H1 (cell line): ENCODE measurements around the gene NARS2. TPM values are rescaled to one million over a fixed set of nuclear protein-coding genes. Genes with fewer than 3 reads are reported as not detected.

Source experiments
- CTCF ChIA-PET: fragments of 300-600 bp; sonication (Branson Sonifier 250); formaldehyde crosslinking; loops from one replicate; lab custom pipeline; 2021; ENCODE audit not compliant: partially characterized antibody; lab: Charles Lee
- POLR2A ChIA-PET: fragments of 300-600 bp; sonication (Branson Sonifier 250); formaldehyde crosslinking; loops from one replicate; lab custom pipeline; 2021; ENCODE audit warnings: inconsistent platforms; ENCODE audit not compliant: partially characterized antibody; lab: Charles Lee
- DNase-seq, 2 experiments: peaks; one replicate each; pipeline versions ENCODE4 v3.0.0 to v3.0.0-alpha.2; 2010 to 2022; ENCODE audit warnings: low spot score in 2 of 2, low read depth in 1 of 2, mixed read lengths in 1 of 2
- FAIRE-seq: peaks from 2 replicates; lab custom pipeline; 2011; peaks lifted over from hg19 to GRCh38; lab: Jason Lieb, UNC
- H2AFZ ChIP-seq: 2 replicates; pipeline ENCODE4 v1.8.1; 2012; ENCODE audit warnings: low read length, inconsistent platforms
- H2AK5ac ChIP-seq: 2 replicates; pipeline ENCODE4 v1.6.1; 2013; ENCODE audit warnings: low read depth, low read length
- H2BK120ac ChIP-seq: replicated peaks from 2 replicates; pipeline ENCODE3; 2013; ENCODE audit warnings: low read depth, low read length, inconsistent platforms
- H2BK12ac ChIP-seq: 2 replicates; pipeline ENCODE4 v1.6.1; 2013; ENCODE audit warnings: low read depth, low read length
- H2BK15ac ChIP-seq: 2 replicates; pipeline ENCODE4 v1.6.1; 2013; ENCODE audit warnings: low read length
- H2BK20ac ChIP-seq: 2 replicates; pipeline ENCODE4 v1.6.1; 2013; ENCODE audit warnings: low read length
- H2BK5ac ChIP-seq: 2 replicates; pipeline ENCODE4 v1.6.1; 2013; ENCODE audit warnings: low read depth, low read length
- H3K14ac ChIP-seq: 2 replicates; pipeline ENCODE4 v1.6.1; 2013; ENCODE audit warnings: inconsistent platforms; ENCODE audit not compliant: insufficient read length
- H3K18ac ChIP-seq: 2 replicates; pipeline ENCODE4 v1.6.1; 2013; ENCODE audit warnings: low read length; ENCODE audit errors: extremely low read depth
- H3K23ac ChIP-seq: 2 replicates; pipeline ENCODE4 v1.6.1; 2013; ENCODE audit warnings: inconsistent platforms; ENCODE audit not compliant: insufficient read length
- H3K23me2 ChIP-seq: 2 replicates; pipeline ENCODE4 v1.6.1; 2013; ENCODE audit warnings: low read depth, low read length
- H3K27ac ChIP-seq: 2 replicates; pipeline ENCODE4 v1.6.1; 2011; ENCODE audit warnings: low read depth, low read length, inconsistent platforms
- H3K27me3 ChIP-seq, 4 experiments: replicated peaks in 1 of 4; 1 replicate in 1 of 4; 2 replicates in 3 of 4; pipeline versions ENCODE4 v1.6.1 to v1.8.1; 2011 to 2013; ENCODE audit warnings: low read length in 3 of 4, mild to moderate bottlenecking in 3 of 4, inconsistent platforms in 2 of 4, mixed read lengths in 2 of 4, moderate library complexity in 1 of 4; ENCODE audit not compliant: control insufficient read depth in 3 of 4, insufficient read depth in 3 of 4; ENCODE audit errors: extremely low read depth in 1 of 4
- H3K36me3 ChIP-seq, 4 experiments: 2 replicates each; pipeline versions ENCODE4 v1.6.1 to v1.8.1; 2011 to 2013; ENCODE audit warnings: mild to moderate bottlenecking in 4 of 4, low read length in 3 of 4, moderate library complexity in 2 of 4, control low read depth in 1 of 4, inconsistent platforms in 1 of 4; ENCODE audit not compliant: insufficient read depth in 4 of 4, control insufficient read depth in 2 of 4
- H3K4ac ChIP-seq: replicated peaks from 2 replicates; pipeline ENCODE3; 2013; ENCODE audit warnings: low read length, low read depth, mixed read lengths, inconsistent platforms; ENCODE audit not compliant: insufficient read length
- H3K4me1 ChIP-seq, 4 experiments: replicated peaks in 1 of 4; 1 replicate in 1 of 4; 2 replicates in 3 of 4; pipeline versions ENCODE4 v1.6.1 to v1.8.1; 2011 to 2013; ENCODE audit warnings: low read length in 3 of 4, inconsistent platforms in 2 of 4, mixed read lengths in 1 of 4; ENCODE audit not compliant: insufficient read depth in 4 of 4, control insufficient read depth in 3 of 4
- H3K4me2 ChIP-seq, 2 experiments: 2 replicates each; pipeline versions ENCODE4 v1.6.1 to v1.8.1; 2011 to 2013; ENCODE audit warnings: low read depth in 2 of 2, low read length in 2 of 2, control low read depth in 1 of 2, inconsistent platforms in 1 of 2, mild to moderate bottlenecking in 1 of 2; ENCODE audit not compliant: insufficient read depth in 1 of 2
- H3K4me3 ChIP-seq, 4 experiments: fragments of 200-600, 300-600 bp in 1 of 4; sonication (generic), shearing (Covaris generic), sonication (Bioruptor Twin) in 1 of 4; 2 replicates each; pipeline versions ENCODE4 v1.5.1 to v1.8.1; 2011 to 2016; ENCODE audit warnings: low read length in 4 of 4, low read depth in 3 of 4, control low read depth in 2 of 4, inconsistent platforms in 2 of 4, mild to moderate bottlenecking in 2 of 4, mixed read lengths in 1 of 4, moderate library complexity in 1 of 4; ENCODE audit not compliant: insufficient read depth in 2 of 4; ENCODE audit errors: extremely low read depth in 1 of 4
- H3K56ac ChIP-seq: replicated peaks from 2 replicates; pipeline ENCODE3; 2013; ENCODE audit warnings: low read depth, mild to moderate bottlenecking, mixed read lengths, low read length, inconsistent platforms; ENCODE audit not compliant: insufficient read length
- H3K79me1 ChIP-seq: 2 replicates; pipeline ENCODE4 v1.6.1; 2013; ENCODE audit warnings: low read depth, low read length, control low read depth
- H3K79me2 ChIP-seq, 2 experiments: 2 replicates each; pipeline versions ENCODE4 v1.6.1 to v1.8.1; 2012 to 2013; ENCODE audit warnings: low read length in 2 of 2, mild to moderate bottlenecking in 2 of 2, inconsistent platforms in 1 of 2; ENCODE audit not compliant: insufficient read depth in 2 of 2, control insufficient read depth in 1 of 2
- H3K9ac ChIP-seq, 4 experiments: replicated peaks in 1 of 4; 1 replicate in 1 of 4; 2 replicates in 3 of 4; pipeline versions ENCODE4 v1.6.1 to v1.8.1; 2011 to 2013; ENCODE audit warnings: low read depth in 3 of 4, low read length in 3 of 4, control low read depth in 2 of 4, mild to moderate bottlenecking in 2 of 4, moderate library complexity in 2 of 4, inconsistent platforms in 1 of 4; ENCODE audit errors: extremely low read depth in 1 of 4
- H3K9me3 ChIP-seq, 2 experiments: 2 replicates each; pipeline versions ENCODE4 v1.6.1 to v1.8.1; 2012 to 2013; ENCODE audit warnings: mild to moderate bottlenecking in 2 of 2, moderate library complexity in 2 of 2, control low read depth in 1 of 2, inconsistent platforms in 1 of 2, low read depth in 1 of 2, low read length in 1 of 2, mixed read lengths in 1 of 2; ENCODE audit not compliant: insufficient read depth in 2 of 2
- H4K20me1 ChIP-seq, 2 experiments: replicated peaks in 1 of 2; 2 replicates each; pipeline versions ENCODE3 to v1.8.1; 2011 to 2013; ENCODE audit warnings: inconsistent platforms in 2 of 2, low read length in 2 of 2, mild to moderate bottlenecking in 1 of 2; ENCODE audit not compliant: insufficient read depth in 2 of 2, control insufficient read depth in 1 of 2
- H4K5ac ChIP-seq: 2 replicates; pipeline ENCODE4 v1.6.1; 2013; ENCODE audit warnings: low read length, low read depth, mixed read lengths, inconsistent platforms; ENCODE audit not compliant: insufficient read length
- H4K8ac ChIP-seq: 2 replicates; pipeline ENCODE4 v1.8.0; 2013; ENCODE audit warnings: mild to moderate bottlenecking, moderate library complexity, low read length, inconsistent platforms; ENCODE audit not compliant: insufficient read depth; ENCODE audit errors: extremely low read depth
- H4K91ac ChIP-seq: replicated peaks from 2 replicates; pipeline ENCODE3; 2013; ENCODE audit warnings: low read length, mixed read lengths, inconsistent platforms; ENCODE audit not compliant: insufficient read length
- ASH2L ChIP-seq: fragments of 200-600, 300-600 bp; sonication (generic); IDR thresholded peaks from one replicate; pipeline ENCODE4 v1.7.1; 2017; ENCODE audit warnings: low read length
- BACH1 ChIP-seq: IDR thresholded peaks from 2 replicates; pipeline ENCODE4 v1.6.1; 2012; ENCODE audit warnings: low read length, improper control_type of control experiment
- EP300 ChIP-seq, 2 experiments: IDR thresholded peaks; 1 replicate in 1 of 2; 2 replicates in 1 of 2; pipeline ENCODE4 v1.6.1; 2011 to 2012; ENCODE audit warnings: low read depth in 2 of 2, low read length in 2 of 2, mild to moderate bottlenecking in 2 of 2, borderline replicate concordance in 1 of 2, inconsistent platforms in 1 of 2, moderate library complexity in 1 of 2
- FOSL1 ChIP-seq: IDR thresholded peaks from 2 replicates; pipeline ENCODE4 v1.6.1; 2011; ENCODE audit warnings: mild to moderate bottlenecking, low read depth, low read length, moderate library complexity; ENCODE audit not compliant: insufficient read depth
- HDAC6 ChIP-seq: IDR thresholded peaks from one replicate; pipeline ENCODE4 v1.7.1; 2012; ENCODE audit warnings: low read depth, mild to moderate bottlenecking, inconsistent platforms, low read length, moderate library complexity
- KDM1A ChIP-seq: fragments of 200-600, 300-600 bp; sonication (generic); IDR thresholded peaks from 2 replicates; pipeline ENCODE4 v1.7.1; 2016; ENCODE audit warnings: mild to moderate bottlenecking, low read length, borderline replicate concordance
- MAFK ChIP-seq: IDR thresholded peaks from 2 replicates; pipeline ENCODE4 v1.6.1; 2012; ENCODE audit warnings: low read depth, mild to moderate bottlenecking, improper control_type of control experiment, low read length
- POU5F1 ChIP-seq: IDR thresholded peaks from 2 replicates; pipeline ENCODE4 v1.6.1; 2011; ENCODE audit warnings: low read depth, mild to moderate bottlenecking, low read length, moderate library complexity
- RNF2 ChIP-seq: fragments of 200-900, 300-1000 bp; sonication (generic); IDR thresholded peaks from 2 replicates; pipeline ENCODE4 v1.7.1; 2016; ENCODE audit warnings: borderline replicate concordance, low read depth, mild to moderate bottlenecking, antibody characterized with exemption, low read length; ENCODE audit not compliant: poor library complexity, severe bottlenecking; ENCODE audit errors: missing control alignments
- SIN3A ChIP-seq, 2 experiments: IDR thresholded peaks in 1 of 2; conservative IDR thresholded peaks in 1 of 2; 2 replicates each; pipeline ENCODE4 v1.6.1; 2011 to 2012; ENCODE audit warnings: low read length in 2 of 2, improper control_type of control experiment in 1 of 2, low read depth in 1 of 2, mild to moderate bottlenecking in 1 of 2
- TCF12 ChIP-seq: IDR thresholded peaks from 2 replicates; pipeline ENCODE4 v1.6.1; 2011; ENCODE audit warnings: low read depth, mild to moderate bottlenecking, low read length
- WGBS, 2 experiments: shearing (Covaris generic) in 1 of 2; methylation state at CpG; one replicate each; pipeline versions ENCODE4 v1.1.6 to v1.1.7; 2013 to 2015; ENCODE audit warnings: low lambda C conversion rate in 2 of 2, mixed read lengths in 2 of 2, inconsistent platforms in 1 of 2, low coverage in 1 of 2, missing lambda C conversion rate in 1 of 2; ENCODE audit not compliant: insufficient replicate concordance in 2 of 2, insufficient coverage in 1 of 2, insufficient read length in 1 of 2; ENCODE audit errors: extremely low coverage in 1 of 2, missing lambda C conversion rate in 1 of 2; 5-methylcytosine and 5-hydroxymethylcytosine counted together
- polyA plus RNA-seq, 7 experiments: library from polyadenylated mRNA; depleted of rRNA in 3 of 7; stranded (reverse) in 5 of 7; unstranded in 2 of 7; fragments of >200 nt in 5 of 7; fragments of 200-250 nt in 2 of 7; gene quantifications; 1 replicate in 5 of 7; 2 replicates in 1 of 7; 4 replicates in 1 of 7; pipeline versions ENCODE4 v1.2.1 to v1.2.3, GENCODE V29; 2011 to 2013; ENCODE audit warnings: missing spikeins in 2 of 7, mixed read lengths in 2 of 7
- total RNA-seq: library from RNA; stranded (reverse); fragmentation: NEBNext Ultra II Directional; extraction: Animal tissue kit (Norgen Biotek cat#: 25700); gene quantifications from 2 replicates; pipeline ENCODE4 v1.2.1, GENCODE V29; 2021

The NARS2 gene
- total and polyA plus RNA-seq, 2 of the 8 experiments (the other 6 are each of a cell fraction or from before 2014, with no cell fraction given), result 26.2 to 51.6 TPM

- H4K91ac ChIP-seq, result no peak overlapping the region
- H2BK12ac ChIP-seq, result no peak overlapping the region
- no peak for FAIRE-seq
- H2BK20ac ChIP-seq, result no peak overlapping the region
- H3K27me3 ChIP-seq, result no peaks in the 10 kb centered on the region
- no peak overlapping the region for H3K14ac ChIP-seq
- H3K36me3 ChIP-seq, result peaks cover 0 to 8% (median 2%) of the 10 kb centered on the region in 4 experiments; a peak in 2 of 8 replicates
- ChIA-PET POLR2A (no interaction called here), CTCF (no interaction called here)
- H4K20me1 ChIP-seq, result peaks cover under 1 to 2% of the 10 kb centered on the region in 2 experiments
- 92% methylated on average over 2 of the region's 2 CpGs; no CpG with 5 or more reads in 1 of the 2 experiments for WGBS, 2 experiments
- H2AK5ac ChIP-seq, result no peak overlapping the region
- H3K79me1 ChIP-seq, result no peaks in the 10 kb centered on the region; the same call in 1 of the 2 replicates
- H3K56ac ChIP-seq, result no peak overlapping the region
- H4K8ac ChIP-seq, result no peak overlapping the region
- H3K23me2 ChIP-seq, result no peaks in the 10 kb centered on the region
- H3K4me3 ChIP-seq, result no peak overlapping the region
- H2BK15ac ChIP-seq, result no peak overlapping the region
- no peaks in the 10 kb centered on the region for H3K9me3 ChIP-seq
- no peak overlapping the region for H3K4ac ChIP-seq
- H3K18ac ChIP-seq, result no peak overlapping the region
- no peak overlapping the region for H3K4me2 ChIP-seq
- no peak overlapping the region for H2BK120ac ChIP-seq
- no peaks in the 10 kb centered on the region for H3K4me1 ChIP-seq
- no peak overlapping the region for H3K23ac ChIP-seq
- H4K5ac ChIP-seq, result no peak overlapping the region
- H2AFZ ChIP-seq, result no peak overlapping the region
- TF ChIP-seq MAFK, result no peak
- no peak for TF ChIP-seq SIN3A (conservative IDR thresholded peaks at IDR 0.05 in 1 of 2, IDR thresholded peaks at IDR 0.05 in 1 of 2; ENCODE audit: low read depth in 1 of 2, low read length in 2 of 2)
- no peak for TF ChIP-seq ASH2L
- no peak for TF ChIP-seq EP300 (IDR thresholded peaks at IDR 0.05; ENCODE audit: borderline replicate concordance in 1 of 2, low read depth in 2 of 2, low read length in 2 of 2)
- TF ChIP-seq TCF12, result no peak
- TF ChIP-seq HDAC6, result no peak
- no peak for TF ChIP-seq FOSL1
- TF ChIP-seq KDM1A, result no peak
- no peak for TF ChIP-seq RNF2
- no peak for TF ChIP-seq BACH1
- no peak for TF ChIP-seq POU5F1
- TF ChIP-seq, all 59 proteins: peak for 0
- Histone ChIP-seq H3K27ac (no peak overlapping the region), H2BK5ac (no peak overlapping the region), H3K9ac (no peak overlapping the region), H3K79me2 (peaks cover 0 to 18% of the 10 kb centered on the region in 2 experiments; a peak in 2 of 4 replicates)
- no peak for DNase-seq
Observed at GRCh38 chr11:78542007-78542406, 32.7 kb downstream of the NARS2 start.
